Panc1 (cell line): ENCODE results near the gene CLCN1. TPM values are rescaled to one million over a fixed set of nuclear protein-coding genes. Genes with fewer than 3 reads are reported as not detected.

Experiments used
- ATAC-seq: fragments of 200-7000 bp; cut with Tn5 transposase; 2 replicates; pipeline ENCODE4 v1.9.1; 2020; ENCODE audit warnings: mild to moderate bottlenecking, moderate library complexity
- BruUV-seq: library from RNA; stranded (reverse); fragments of 400-500 nt; replicated peaks from 2 replicates; lab custom pipeline; 2021; lab: Mats Ljungman, UMichigan
- CTCF ChIA-PET: fragments of 300-600 bp; sonication (Branson Sonifier 250); formaldehyde crosslinking; loops from one replicate; lab custom pipeline; 2022; ENCODE audit warnings: antibody characterized with exemption; lab: Charles Lee
- POLR2A ChIA-PET: fragments of 300-600 bp; sonication (Branson Sonifier 250); formaldehyde crosslinking; loops from one replicate; lab custom pipeline; 2022; ENCODE audit warnings: antibody characterized with exemption; lab: Charles Lee
- DNase-seq: peaks from one replicate; pipeline ENCODE4 v3.0.0-alpha.2; 2010; ENCODE audit warnings: low read depth, low spot score
- H3K27ac ChIP-seq: 2 replicates; pipeline ENCODE4 v1.5.1; 2011; ENCODE audit warnings: mild to moderate bottlenecking, low read length, inconsistent platforms
- H3K27me3 ChIP-seq: fragments of 200-500 bp; sonication (Bioruptor generic); 2 replicates; pipeline ENCODE4 v1.6.0; 2014; ENCODE audit warnings: low read length, inconsistent platforms; ENCODE audit not compliant: control insufficient read depth, insufficient read depth
- H3K36me3 ChIP-seq: fragments of 200-500 bp; sonication (Bioruptor generic); 2 replicates; pipeline ENCODE4 v1.5.1; 2014; ENCODE audit warnings: inconsistent platforms, mild to moderate bottlenecking, low read length, moderate library complexity; ENCODE audit not compliant: control insufficient read depth, insufficient read depth
- H3K4me1 ChIP-seq: 2 replicates; pipeline ENCODE4 v1.5.1; 2011; ENCODE audit warnings: inconsistent platforms, mild to moderate bottlenecking, low read length, moderate library complexity; ENCODE audit not compliant: control insufficient read depth, insufficient read depth
- H3K4me3 ChIP-seq, 2 experiments: 2 replicates each; pipeline ENCODE4 v1.5.1; 2011 to 2012; ENCODE audit warnings: low read depth in 2 of 2, low read length in 2 of 2, mild to moderate bottlenecking in 2 of 2, inconsistent platforms in 1 of 2, moderate library complexity in 1 of 2
- H3K9me3 ChIP-seq: fragments of 200-500 bp; sonication (Bioruptor generic); 2 replicates; pipeline ENCODE4 v1.5.1; 2014; ENCODE audit warnings: low read depth, mild to moderate bottlenecking, inconsistent platforms, low read length, moderate library complexity; ENCODE audit not compliant: control insufficient read depth, insufficient read depth
- POLR2AphosphoS5 ChIP-seq: IDR thresholded peaks from 2 replicates; pipeline ENCODE4 v1.6.1; 2012; ENCODE audit warnings: mild to moderate bottlenecking, low read depth, low read length, moderate library complexity
- SIN3A ChIP-seq: IDR thresholded peaks from 2 replicates; pipeline ENCODE4 v1.6.1; 2012; ENCODE audit warnings: low read depth, mild to moderate bottlenecking, low read length, moderate library complexity, borderline replicate concordance; ENCODE audit not compliant: insufficient read depth
- TCF7L2 ChIP-seq: IDR thresholded peaks from 2 replicates; pipeline ENCODE4 v1.6.1; 2011; ENCODE audit warnings: mild to moderate bottlenecking, low read depth, low read length, inconsistent platforms
- in situ Hi-C: cut with HindIII; loops from 2 replicates; pipeline ENCODE4 v1.10.0; 2016; ENCODE audit warnings: low sequenced_read_pairs, low pct_unique_long_range_greater_than_20kb
- intact Hi-C: fragments of 100-400 bp; cut with micrococcal nuclease; formaldehyde crosslinking; loops from one replicate; pipeline ENCODE4 v1.10.0; 2022; ENCODE audit not compliant: unreplicated experiment
- total RNA-seq: library from RNA; stranded (reverse); gene quantifications from one replicate; pipeline ENCODE4 v1.2.1, GENCODE V29; 2021; ENCODE audit not compliant: unreplicated experiment
- TF ChIP-seq, protein P1 (sequence below), 2 experiments: IDR thresholded peaks; 2 replicates each; pipeline ENCODE4 v1.6.1; 2011 to 2012; ENCODE audit warnings: low read depth in 2 of 2, control low read depth in 1 of 2, low read length in 1 of 2, mild to moderate bottlenecking in 1 of 2, moderate library complexity in 1 of 2; ENCODE audit not compliant: insufficient read depth in 1 of 2
- TF ChIP-seq, protein P2 (sequence below): fragments of 450-650 bp; IDR thresholded peaks from 2 replicates; pipeline ENCODE4 v1.5.1; 2017; ENCODE audit warnings: mild to moderate bottlenecking

The CLCN1 gene
- total RNA-seq, 1 experiment from 2014 or later: 0.15 TPM

DNA sequence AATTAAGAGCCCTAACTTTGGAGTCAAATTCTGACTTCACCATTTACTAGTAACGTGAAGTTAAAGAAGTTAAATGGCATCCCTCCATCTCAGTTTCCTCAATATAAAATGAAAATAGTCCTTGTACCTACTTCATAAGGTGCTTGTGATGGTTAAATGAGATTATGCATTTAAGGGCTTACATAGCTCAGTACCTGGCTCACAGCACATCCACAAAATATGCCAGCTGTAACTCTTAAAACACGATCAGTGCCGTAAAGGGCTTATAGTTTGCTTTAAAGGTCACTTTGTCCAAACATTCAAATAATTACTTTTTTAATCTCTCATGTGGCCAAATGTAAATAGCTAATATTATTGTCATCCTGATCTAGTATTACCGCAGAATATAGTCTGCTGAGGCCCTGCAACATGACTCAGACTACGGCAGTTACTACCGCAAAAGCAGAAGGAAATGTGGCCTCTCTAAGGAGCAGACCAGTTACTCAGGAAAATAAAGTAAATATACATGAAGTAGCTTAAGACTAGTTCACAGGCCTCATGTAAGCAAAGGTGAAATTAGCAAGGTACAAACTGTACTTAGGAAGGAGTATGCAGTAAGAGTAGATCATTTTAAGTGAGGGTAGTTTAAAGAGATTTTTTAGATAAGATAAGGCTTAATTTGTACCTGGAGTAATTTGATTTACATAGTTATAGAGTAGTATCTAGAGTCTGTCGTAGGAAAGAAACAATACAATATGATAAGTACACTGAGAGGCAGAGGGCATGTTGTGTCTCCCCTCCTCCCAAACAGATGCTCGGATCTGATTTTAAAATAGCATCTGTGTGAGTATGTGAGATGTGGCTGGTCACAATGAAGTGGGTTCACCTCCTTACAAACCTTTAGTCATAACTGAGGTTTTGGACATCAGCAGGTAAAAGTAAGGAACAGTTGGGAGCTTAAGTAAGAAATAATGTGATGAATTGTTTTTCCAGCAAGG lies 14.7 kb upstream of the CLCN1 start:
- no peaks in the 10 kb centered on the region for H3K27me3 ChIP-seq
- peaks cover 48% of the 10 kb centered on the region for H3K36me3 ChIP-seq
- ATAC-seq: no peak
- ChIA-PET CTCF (no interaction called here), POLR2A (interaction anchor here (0.5 kb wide), 1 partner anchor 12 kb away, joined by 5 read pairs; no protein-coding TSS in a partner anchor)
- intact Hi-C loops: no loop called here
- H3K4me3 ChIP-seq: no peak overlapping the region
- H3K9me3 ChIP-seq: no peaks in the 10 kb centered on the region
- H3K4me1 ChIP-seq: no peaks in the 10 kb centered on the region
- BruUV-seq: TSS peak; percentile 4
- no peak for DNase-seq
- in situ Hi-C loops: no loop called here
- no peak for TF ChIP-seq POLR2AphosphoS5
- no peak for TF ChIP-seq TCF7L2
- TF ChIP-seq, protein P1, sequence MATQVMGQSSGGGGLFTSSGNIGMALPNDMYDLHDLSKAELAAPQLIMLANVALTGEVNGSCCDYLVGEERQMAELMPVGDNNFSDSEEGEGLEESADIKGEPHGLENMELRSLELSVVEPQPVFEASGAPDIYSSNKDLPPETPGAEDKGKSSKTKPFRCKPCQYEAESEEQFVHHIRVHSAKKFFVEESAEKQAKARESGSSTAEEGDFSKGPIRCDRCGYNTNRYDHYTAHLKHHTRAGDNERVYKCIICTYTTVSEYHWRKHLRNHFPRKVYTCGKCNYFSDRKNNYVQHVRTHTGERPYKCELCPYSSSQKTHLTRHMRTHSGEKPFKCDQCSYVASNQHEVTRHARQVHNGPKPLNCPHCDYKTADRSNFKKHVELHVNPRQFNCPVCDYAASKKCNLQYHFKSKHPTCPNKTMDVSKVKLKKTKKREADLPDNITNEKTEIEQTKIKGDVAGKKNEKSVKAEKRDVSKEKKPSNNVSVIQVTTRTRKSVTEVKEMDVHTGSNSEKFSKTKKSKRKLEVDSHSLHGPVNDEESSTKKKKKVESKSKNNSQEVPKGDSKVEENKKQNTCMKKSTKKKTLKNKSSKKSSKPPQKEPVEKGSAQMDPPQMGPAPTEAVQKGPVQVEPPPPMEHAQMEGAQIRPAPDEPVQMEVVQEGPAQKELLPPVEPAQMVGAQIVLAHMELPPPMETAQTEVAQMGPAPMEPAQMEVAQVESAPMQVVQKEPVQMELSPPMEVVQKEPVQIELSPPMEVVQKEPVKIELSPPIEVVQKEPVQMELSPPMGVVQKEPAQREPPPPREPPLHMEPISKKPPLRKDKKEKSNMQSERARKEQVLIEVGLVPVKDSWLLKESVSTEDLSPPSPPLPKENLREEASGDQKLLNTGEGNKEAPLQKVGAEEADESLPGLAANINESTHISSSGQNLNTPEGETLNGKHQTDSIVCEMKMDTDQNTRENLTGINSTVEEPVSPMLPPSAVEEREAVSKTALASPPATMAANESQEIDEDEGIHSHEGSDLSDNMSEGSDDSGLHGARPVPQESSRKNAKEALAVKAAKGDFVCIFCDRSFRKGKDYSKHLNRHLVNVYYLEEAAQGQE (IDR thresholded peaks at IDR 0.05; ENCODE audit: insufficient read depth in 1 of 2, low read depth in 2 of 2, low read length in 1 of 2): no peak
- TF ChIP-seq SIN3A: no peak
- TF ChIP-seq, protein P2, sequence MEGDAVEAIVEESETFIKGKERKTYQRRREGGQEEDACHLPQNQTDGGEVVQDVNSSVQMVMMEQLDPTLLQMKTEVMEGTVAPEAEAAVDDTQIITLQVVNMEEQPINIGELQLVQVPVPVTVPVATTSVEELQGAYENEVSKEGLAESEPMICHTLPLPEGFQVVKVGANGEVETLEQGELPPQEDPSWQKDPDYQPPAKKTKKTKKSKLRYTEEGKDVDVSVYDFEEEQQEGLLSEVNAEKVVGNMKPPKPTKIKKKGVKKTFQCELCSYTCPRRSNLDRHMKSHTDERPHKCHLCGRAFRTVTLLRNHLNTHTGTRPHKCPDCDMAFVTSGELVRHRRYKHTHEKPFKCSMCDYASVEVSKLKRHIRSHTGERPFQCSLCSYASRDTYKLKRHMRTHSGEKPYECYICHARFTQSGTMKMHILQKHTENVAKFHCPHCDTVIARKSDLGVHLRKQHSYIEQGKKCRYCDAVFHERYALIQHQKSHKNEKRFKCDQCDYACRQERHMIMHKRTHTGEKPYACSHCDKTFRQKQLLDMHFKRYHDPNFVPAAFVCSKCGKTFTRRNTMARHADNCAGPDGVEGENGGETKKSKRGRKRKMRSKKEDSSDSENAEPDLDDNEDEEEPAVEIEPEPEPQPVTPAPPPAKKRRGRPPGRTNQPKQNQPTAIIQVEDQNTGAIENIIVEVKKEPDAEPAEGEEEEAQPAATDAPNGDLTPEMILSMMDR: no peak
- no peak overlapping the region for H3K27ac ChIP-seq

DNA sequence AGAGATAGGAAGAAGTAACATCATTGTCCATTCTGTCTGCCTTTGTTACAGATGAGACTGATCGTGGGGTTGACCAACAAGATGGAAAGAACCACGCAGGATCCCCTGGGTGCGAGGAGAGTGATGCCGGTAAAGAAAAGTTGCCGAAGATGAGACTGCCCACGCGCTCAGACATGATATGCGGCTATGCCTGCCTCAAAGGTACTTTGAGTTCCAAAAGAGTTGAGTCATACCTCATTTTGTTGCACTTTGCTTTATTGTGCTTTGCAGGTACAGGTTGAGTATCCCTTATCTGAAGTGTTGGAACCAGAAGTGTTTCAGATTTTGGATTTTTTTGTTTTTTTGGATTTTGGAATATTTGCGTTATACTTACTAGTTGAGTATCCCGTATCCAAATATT lies 12.2 kb upstream of the CLCN1 start:
- POLR2A ChIA-PET: no interaction called here
- H3K36me3 ChIP-seq: peaks cover 41% of the 10 kb centered on the region
- no peaks in the 10 kb centered on the region for H3K9me3 ChIP-seq
- intact Hi-C loops: loop anchor here (2.0 kb wide), 1 partner anchor 63 kb away; no protein-coding TSS in a partner anchor
- H3K4me1 ChIP-seq: no peaks in the 10 kb centered on the region
- ATAC-seq (no peak), DNase-seq (no peak)
- H3K4me3 ChIP-seq: no peak overlapping the region
- CTCF ChIA-PET: no interaction called here
- no TSS peak for BruUV-seq
- H3K27me3 ChIP-seq: no peaks in the 10 kb centered on the region
- TF ChIP-seq POLR2AphosphoS5: no peak
- in situ Hi-C loops: no loop called here
- H3K27ac ChIP-seq: no peak overlapping the region

DNA sequence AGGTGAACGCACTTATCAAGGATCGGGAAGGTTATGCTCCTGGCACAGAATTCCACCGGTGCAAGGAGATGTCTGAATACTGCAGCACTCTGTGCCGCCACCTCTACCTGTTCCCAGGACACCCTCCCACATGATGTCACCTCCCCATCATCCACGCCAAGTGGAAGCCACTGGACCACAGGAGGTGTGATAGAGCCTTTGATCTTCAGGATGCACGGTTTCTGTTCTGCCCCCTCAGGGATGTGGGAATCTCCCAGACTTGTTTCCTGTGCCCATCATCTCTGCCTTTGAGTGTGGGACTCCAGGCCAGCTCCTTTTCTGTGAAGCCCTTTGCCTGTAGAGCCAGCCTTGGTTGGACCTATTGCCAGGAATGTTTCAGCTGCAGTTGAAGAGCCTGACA lies 11.0 kb upstream of the CLCN1 start:
- H3K36me3 ChIP-seq: peaks cover 37% of the 10 kb centered on the region

More for the DNA sequence above, 11.0 kb upstream of the CLCN1 start:
- no peak for DNase-seq
- H3K27me3 ChIP-seq: no peaks in the 10 kb centered on the region
- ATAC-seq: 0 out of 2 replicates have a peak, but pooled peaks have one; percentile 38
- no peak for TF ChIP-seq SIN3A
- TF ChIP-seq, protein P1 (IDR thresholded peaks at IDR 0.05; ENCODE audit: insufficient read depth in 1 of 2, low read depth in 2 of 2, low read length in 1 of 2): no peak
- no peak for TF ChIP-seq POLR2AphosphoS5
- TF ChIP-seq, protein P2: no peak
- TF ChIP-seq TCF7L2: no peak
- POLR2A ChIA-PET: no interaction called here
- CTCF ChIA-PET: no interaction called here
- intact Hi-C loops: loop anchor here (2.0 kb wide), 1 partner anchor 64 kb away; no protein-coding TSS in a partner anchor
- H3K4me3 ChIP-seq: no peak overlapping the region
- no peaks in the 10 kb centered on the region for H3K9me3 ChIP-seq
- BruUV-seq: no TSS peak
- in situ Hi-C loops: no loop called here
- H3K4me1 ChIP-seq: no peaks in the 10 kb centered on the region
- no peak overlapping the region for H3K27ac ChIP-seq
